HepG2 (cell line): ENCODE results near the gene CXADR. TPM values are rescaled to one million over a fixed set of nuclear protein-coding genes. Genes with fewer than 3 reads are reported as not detected.

Experiments used
- FOSL2 ChIP-seq: sonication (generic); formaldehyde crosslinking; IDR thresholded peaks from 2 replicates; pipeline ENCODE4 v1.4.0; 2020; ENCODE audit warnings: missing genetic modification reagents
- FOXA3 ChIP-seq: IDR thresholded peaks from 2 replicates; pipeline ENCODE4 v1.6.1; 2016; ENCODE audit warnings: missing genetic modification reagents, missing compliant biosample characterization
- FOXK2 ChIP-seq: fragments of 450-650 bp; IDR thresholded peaks from 2 replicates; pipeline ENCODE4 v1.6.1; 2016
- MED1 ChIP-seq: sonication (generic); formaldehyde crosslinking; IDR thresholded peaks from 2 replicates; pipeline ENCODE4 v1.4.0; 2020; ENCODE audit warnings: missing genetic modification reagents
- NFKBIZ ChIP-seq: IDR thresholded peaks from 2 replicates; pipeline ENCODE4 v1.6.1; 2018; ENCODE audit warnings: missing genetic modification reagents, missing compliant biosample characterization
- NFYC ChIP-seq: IDR thresholded peaks from 2 replicates; pipeline ENCODE4 v1.6.1; 2016; ENCODE audit warnings: missing genetic modification reagents, missing compliant biosample characterization
- PITX1 ChIP-seq: sonication (generic); formaldehyde crosslinking; IDR thresholded peaks from 2 replicates; pipeline ENCODE4 v1.5.1; 2020; ENCODE audit warnings: mild to moderate bottlenecking, missing genetic modification reagents
- RAD21 ChIP-seq: fragments of 450-650 bp; formaldehyde crosslinking; IDR thresholded peaks from 2 replicates; pipeline ENCODE4 v1.5.0; 2020; ENCODE audit warnings: mild to moderate bottlenecking
- YEATS2 ChIP-seq: sonication (generic); formaldehyde crosslinking; IDR thresholded peaks from 2 replicates; pipeline ENCODE4 v1.4.0; 2020; ENCODE audit warnings: missing genetic modification reagents, borderline replicate concordance
- ZMAT3 ChIP-seq: sonication (generic); formaldehyde crosslinking; conservative IDR thresholded peaks from 2 replicates; pipeline ENCODE4 v1.7.0; 2021; ENCODE audit warnings: missing genetic modification reagents
- ZNF121 ChIP-seq: sonication (generic); formaldehyde crosslinking; IDR thresholded peaks from 2 replicates; pipeline ENCODE4 v1.5.0; 2020; ENCODE audit warnings: mild to moderate bottlenecking, missing genetic modification reagents
- ZNF138 ChIP-seq: sonication (generic); formaldehyde crosslinking; IDR thresholded peaks from 2 replicates; pipeline ENCODE4 v1.5.0; 2020; ENCODE audit warnings: mild to moderate bottlenecking, low read depth, missing genetic modification reagents
- ZNF329 ChIP-seq: sonication (generic); formaldehyde crosslinking; IDR thresholded peaks from 2 replicates; pipeline ENCODE4 v1.9.0; 2021; ENCODE audit warnings: low read depth, mild to moderate bottlenecking, missing genetic modification reagents
- ZNF776 ChIP-seq: sonication (generic); formaldehyde crosslinking; IDR thresholded peaks from 2 replicates; pipeline ENCODE4 v1.4.0; 2020; ENCODE audit warnings: mild to moderate bottlenecking, missing genetic modification reagents
- polyA plus RNA-seq, 8 experiments: library from polyadenylated mRNA; depleted of rRNA in 3 of 8; stranded (reverse) in 7 of 8; unstranded in 1 of 8; fragments of >200 nt; fragmentation: Illumina TruSeq in 4 of 8; extraction: Trizol in 4 of 8; gene quantifications; 2 replicates each; pipeline versions ENCODE4 v1.2.1 to v1.2.3, GENCODE V29; 2011 to 2016; ENCODE audit warnings: low read depth in 4 of 8, missing spikeins in 1 of 8, mixed read lengths in 1 of 8; ENCODE audit not compliant: insufficient read depth in 1 of 8
- total RNA-seq, 5 experiments: library from RNA; depleted of rRNA; stranded (reverse); fragments of >200 nt; fragmentation: Illumina TruSeq; extraction: Trizol; gene quantifications; 2 replicates each; pipeline ENCODE4 v1.2.3, GENCODE V29; 2016; ENCODE audit warnings: low read depth in 1 of 5
- TF ChIP-seq, protein P1 (sequence below): sonication (generic); formaldehyde crosslinking; IDR thresholded peaks from 2 replicates; pipeline ENCODE4 v1.5.1; 2020; ENCODE audit warnings: missing genetic modification reagents, mild to moderate bottlenecking, borderline replicate concordance
- TF ChIP-seq, protein P2 (sequence below): sonication (generic); formaldehyde crosslinking; IDR thresholded peaks from 2 replicates; pipeline ENCODE4 v1.9.0; 2022; ENCODE audit warnings: low read depth, missing genetic modification reagents
- TF ChIP-seq, protein P3 (sequence below): sonication (generic); formaldehyde crosslinking; IDR thresholded peaks from 2 replicates; pipeline ENCODE4 v1.8.0; 2023; ENCODE audit warnings: mild to moderate bottlenecking, missing genetic modification reagents
- TF ChIP-seq, protein P4 (sequence below): IDR thresholded peaks from 2 replicates; pipeline ENCODE4 v1.6.1; 2016; ENCODE audit warnings: missing genetic modification reagents, missing compliant biosample characterization
- TF ChIP-seq, protein P5 (sequence below): sonication (generic); formaldehyde crosslinking; IDR thresholded peaks from 2 replicates; pipeline ENCODE4 v1.4.0; 2020; ENCODE audit warnings: mild to moderate bottlenecking, low read depth, missing genetic modification reagents
- TF ChIP-seq, protein P6 (sequence below): sonication (generic); formaldehyde crosslinking; IDR thresholded peaks from 2 replicates; pipeline ENCODE4 v1.8.0; 2022; ENCODE audit warnings: mild to moderate bottlenecking, missing genetic modification reagents; ENCODE audit not compliant: insufficient replicate concordance
- TF ChIP-seq, protein P7 (sequence below): sonication (generic); formaldehyde crosslinking; IDR thresholded peaks from 2 replicates; pipeline ENCODE4 v1.4.0; 2020; ENCODE audit warnings: missing genetic modification reagents

CXADR gene
- total and polyA plus RNA-seq, 2 of the 13 experiments (the other 11 are each of a cell fraction or from before 2014, with no cell fraction given) = 86.8 to 110 TPM

DNA sequence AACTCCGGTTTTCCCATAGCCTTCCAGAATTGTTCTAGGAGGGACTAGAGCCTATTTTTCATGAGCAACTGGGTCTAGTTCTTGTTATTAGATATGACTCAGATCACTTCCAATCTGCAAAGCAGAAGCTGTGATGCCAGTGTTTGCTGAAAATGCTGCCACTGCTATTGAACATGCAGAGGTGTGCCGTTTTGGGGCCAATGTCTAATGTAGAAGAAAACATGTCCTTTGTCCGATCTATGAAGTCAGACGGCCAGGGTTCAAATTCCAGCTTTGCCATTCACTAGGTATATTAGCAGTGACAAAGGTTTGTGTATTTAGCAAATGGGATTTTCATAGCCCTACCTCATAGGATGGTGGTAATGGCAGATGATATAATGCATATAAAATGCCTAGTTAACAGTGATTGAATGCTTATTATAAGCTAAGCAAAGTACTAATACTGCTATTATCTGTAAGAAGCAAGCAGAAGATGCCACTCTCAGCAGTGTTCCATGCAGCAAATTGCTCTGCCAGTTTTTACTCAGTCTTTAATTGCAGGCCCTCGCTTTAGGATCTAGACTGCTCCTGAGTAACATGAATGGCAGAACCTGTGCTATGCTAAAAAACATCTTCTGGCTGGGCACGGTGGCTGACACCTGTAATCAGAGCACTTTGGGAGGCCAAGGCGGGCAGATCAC, 40.1 kb upstream of the CXADR start (continued):
- TF ChIP-seq, protein P1, sequence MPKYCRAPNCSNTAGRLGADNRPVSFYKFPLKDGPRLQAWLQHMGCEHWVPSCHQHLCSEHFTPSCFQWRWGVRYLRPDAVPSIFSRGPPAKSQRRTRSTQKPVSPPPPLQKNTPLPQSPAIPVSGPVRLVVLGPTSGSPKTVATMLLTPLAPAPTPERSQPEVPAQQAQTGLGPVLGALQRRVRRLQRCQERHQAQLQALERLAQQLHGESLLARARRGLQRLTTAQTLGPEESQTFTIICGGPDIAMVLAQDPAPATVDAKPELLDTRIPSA (CRISPR knock-in tag) = no peak
- TF ChIP-seq FOXA3 (CRISPR knock-in tag) (peak; percentile 83), PITX1 (peak; percentile 89), RAD21 (no peak), ZNF138 (CRISPR knock-in tag) (no peak), YEATS2 (no peak), ZNF776 (CRISPR knock-in tag) (no peak), ZNF329 (CRISPR knock-in tag) (no peak), ZMAT3 (CRISPR knock-in tag) (no peak), FOXK2 (peak; percentile 59; the same call in 1 of the 2 replicates), MED1 (CRISPR knock-in tag) (peak; percentile 97), NFYC (CRISPR knock-in tag) (no peak), FOSL2 (CRISPR knock-in tag) (peak; percentile 89), ZNF121 (no peak), NFKBIZ (no peak)
- TF ChIP-seq, protein P2, sequence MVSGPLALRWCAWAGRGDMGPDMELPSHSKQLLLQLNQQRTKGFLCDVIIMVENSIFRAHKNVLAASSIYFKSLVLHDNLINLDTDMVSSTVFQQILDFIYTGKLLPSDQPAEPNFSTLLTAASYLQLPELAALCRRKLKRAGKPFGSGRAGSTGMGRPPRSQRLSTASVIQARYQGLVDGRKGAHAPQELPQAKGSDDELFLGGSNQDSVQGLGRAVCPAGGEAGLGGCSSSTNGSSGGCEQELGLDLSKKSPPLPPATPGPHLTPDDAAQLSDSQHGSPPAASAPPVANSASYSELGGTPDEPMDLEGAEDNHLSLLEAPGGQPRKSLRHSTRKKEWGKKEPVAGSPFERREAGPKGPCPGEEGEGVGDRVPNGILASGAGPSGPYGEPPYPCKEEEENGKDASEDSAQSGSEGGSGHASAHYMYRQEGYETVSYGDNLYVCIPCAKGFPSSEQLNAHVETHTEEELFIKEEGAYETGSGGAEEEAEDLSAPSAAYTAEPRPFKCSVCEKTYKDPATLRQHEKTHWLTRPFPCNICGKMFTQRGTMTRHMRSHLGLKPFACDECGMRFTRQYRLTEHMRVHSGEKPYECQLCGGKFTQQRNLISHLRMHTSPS (CRISPR knock-in tag) = peak; percentile 88
- TF ChIP-seq, protein P3, sequence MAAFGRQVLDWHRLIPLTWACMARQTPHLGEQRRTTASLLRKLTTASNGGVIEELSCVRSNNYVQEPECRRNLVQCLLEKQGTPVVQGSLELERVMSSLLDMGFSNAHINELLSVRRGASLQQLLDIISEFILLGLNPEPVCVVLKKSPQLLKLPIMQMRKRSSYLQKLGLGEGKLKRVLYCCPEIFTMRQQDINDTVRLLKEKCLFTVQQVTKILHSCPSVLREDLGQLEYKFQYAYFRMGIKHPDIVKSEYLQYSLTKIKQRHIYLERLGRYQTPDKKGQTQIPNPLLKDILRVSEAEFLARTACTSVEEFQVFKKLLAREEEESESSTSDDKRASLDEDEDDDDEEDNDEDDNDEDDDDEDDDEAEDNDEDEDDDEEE (CRISPR knock-in tag) = no peak
- TF ChIP-seq, protein P4, sequence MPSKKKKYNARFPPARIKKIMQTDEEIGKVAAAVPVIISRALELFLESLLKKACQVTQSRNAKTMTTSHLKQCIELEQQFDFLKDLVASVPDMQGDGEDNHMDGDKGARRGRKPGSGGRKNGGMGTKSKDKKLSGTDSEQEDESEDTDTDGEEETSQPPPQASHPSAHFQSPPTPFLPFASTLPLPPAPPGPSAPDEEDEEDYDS (CRISPR knock-in tag) = no peak; the same call in 1 of the 2 replicates
- TF ChIP-seq, protein P5, sequence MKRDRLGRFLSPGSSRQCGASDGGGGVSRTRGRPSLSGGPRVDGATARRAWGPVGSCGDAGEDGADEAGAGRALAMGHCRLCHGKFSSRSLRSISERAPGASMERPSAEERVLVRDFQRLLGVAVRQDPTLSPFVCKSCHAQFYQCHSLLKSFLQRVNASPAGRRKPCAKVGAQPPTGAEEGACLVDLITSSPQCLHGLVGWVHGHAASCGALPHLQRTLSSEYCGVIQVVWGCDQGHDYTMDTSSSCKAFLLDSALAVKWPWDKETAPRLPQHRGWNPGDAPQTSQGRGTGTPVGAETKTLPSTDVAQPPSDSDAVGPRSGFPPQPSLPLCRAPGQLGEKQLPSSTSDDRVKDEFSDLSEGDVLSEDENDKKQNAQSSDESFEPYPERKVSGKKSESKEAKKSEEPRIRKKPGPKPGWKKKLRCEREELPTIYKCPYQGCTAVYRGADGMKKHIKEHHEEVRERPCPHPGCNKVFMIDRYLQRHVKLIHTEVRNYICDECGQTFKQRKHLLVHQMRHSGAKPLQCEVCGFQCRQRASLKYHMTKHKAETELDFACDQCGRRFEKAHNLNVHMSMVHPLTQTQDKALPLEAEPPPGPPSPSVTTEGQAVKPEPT (CRISPR knock-in tag) = no peak
- TF ChIP-seq, protein P6, sequence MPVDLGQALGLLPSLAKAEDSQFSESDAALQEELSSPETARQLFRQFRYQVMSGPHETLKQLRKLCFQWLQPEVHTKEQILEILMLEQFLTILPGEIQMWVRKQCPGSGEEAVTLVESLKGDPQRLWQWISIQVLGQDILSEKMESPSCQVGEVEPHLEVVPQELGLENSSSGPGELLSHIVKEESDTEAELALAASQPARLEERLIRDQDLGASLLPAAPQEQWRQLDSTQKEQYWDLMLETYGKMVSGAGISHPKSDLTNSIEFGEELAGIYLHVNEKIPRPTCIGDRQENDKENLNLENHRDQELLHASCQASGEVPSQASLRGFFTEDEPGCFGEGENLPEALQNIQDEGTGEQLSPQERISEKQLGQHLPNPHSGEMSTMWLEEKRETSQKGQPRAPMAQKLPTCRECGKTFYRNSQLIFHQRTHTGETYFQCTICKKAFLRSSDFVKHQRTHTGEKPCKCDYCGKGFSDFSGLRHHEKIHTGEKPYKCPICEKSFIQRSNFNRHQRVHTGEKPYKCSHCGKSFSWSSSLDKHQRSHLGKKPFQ = peak; percentile 25
- TF ChIP-seq, protein P7, sequence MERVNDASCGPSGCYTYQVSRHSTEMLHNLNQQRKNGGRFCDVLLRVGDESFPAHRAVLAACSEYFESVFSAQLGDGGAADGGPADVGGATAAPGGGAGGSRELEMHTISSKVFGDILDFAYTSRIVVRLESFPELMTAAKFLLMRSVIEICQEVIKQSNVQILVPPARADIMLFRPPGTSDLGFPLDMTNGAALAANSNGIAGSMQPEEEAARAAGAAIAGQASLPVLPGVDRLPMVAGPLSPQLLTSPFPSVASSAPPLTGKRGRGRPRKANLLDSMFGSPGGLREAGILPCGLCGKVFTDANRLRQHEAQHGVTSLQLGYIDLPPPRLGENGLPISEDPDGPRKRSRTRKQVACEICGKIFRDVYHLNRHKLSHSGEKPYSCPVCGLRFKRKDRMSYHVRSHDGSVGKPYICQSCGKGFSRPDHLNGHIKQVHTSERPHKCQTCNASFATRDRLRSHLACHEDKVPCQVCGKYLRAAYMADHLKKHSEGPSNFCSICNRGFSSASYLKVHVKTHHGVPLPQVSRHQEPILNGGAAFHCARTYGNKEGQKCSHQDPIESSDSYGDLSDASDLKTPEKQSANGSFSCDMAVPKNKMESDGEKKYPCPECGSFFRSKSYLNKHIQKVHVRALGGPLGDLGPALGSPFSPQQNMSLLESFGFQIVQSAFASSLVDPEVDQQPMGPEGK = 0 out of 2 replicates have a peak, but pooled peaks have one; percentile 23
